ENCODE measurements around the gene ATP2C2.

ATP2C2 gene

DNA sequence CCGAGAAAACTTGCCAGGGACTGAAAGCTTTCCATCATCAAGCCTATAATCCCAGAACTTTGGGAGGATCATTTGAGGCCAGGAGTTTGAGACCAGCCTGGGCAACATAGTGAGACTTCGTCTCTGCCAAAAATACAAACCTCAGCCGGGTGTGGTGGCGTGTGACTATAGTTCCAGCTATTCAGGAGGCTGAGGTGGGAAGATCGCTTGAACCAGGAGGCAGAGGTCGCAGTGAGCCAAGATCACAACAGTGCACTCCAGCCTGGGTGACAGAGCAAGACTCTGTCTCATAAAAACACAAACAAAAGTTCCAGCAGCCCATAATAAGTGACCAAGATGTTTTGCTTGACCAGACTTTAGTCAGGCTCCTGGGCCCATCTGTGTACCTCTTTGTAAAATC, 134.2 kb downstream of the ATP2C2 start:
- Histone ChIP-seq H3K9me3 (ENCODE audit: control insufficient read depth, insufficient read depth, low read depth, low read length) (no peaks in the 10 kb centered on the region), H3K36me3 (ENCODE audit: control insufficient read depth in 2 of 2, insufficient read depth in 1 of 2, low read length in 2 of 2) (peaks cover 0 to 15% of the 10 kb centered on the region in 2 experiments; a peak in 2 of 3 replicates), H3K27ac (ENCODE audit: extremely low read depth, low read depth, low read length) (no peak overlapping the region), H3K4me3 (ENCODE audit: low read depth, low read length) (no peak overlapping the region), H3K4me1 (ENCODE audit: control insufficient read depth, insufficient read depth, low read length) (peaks cover 10% of the 10 kb centered on the region)
- TF ChIP-seq ZNF473 (tag by site-specific recombination; IDR thresholded peaks at IDR 0.05) (no peak), ZNF626 (tag by site-specific recombination; IDR thresholded peaks at IDR 0.05) (no peak), ZNF121 (tag by site-specific recombination; IDR thresholded peaks at IDR 0.05) (no peak), ZNF830 (tag by site-specific recombination; IDR thresholded peaks at IDR 0.05; ENCODE audit: low read depth) (no peak), KLF17 (tag by site-specific recombination; IDR thresholded peaks at IDR 0.05) (no peak), SP7 (tag by site-specific recombination; IDR thresholded peaks at IDR 0.05) (no peak), ZNF558 (tag by site-specific recombination; IDR thresholded peaks at IDR 0.05) (no peak)
- ChIA-PET CTCF (interaction anchor here (1.7 to 1.9 kb wide), 3 partner anchors 8 to 236 kb away, joined by 5 to 6 read pairs (median 5); no protein-coding TSS in a partner anchor), POLR2A (no interaction called here)

DNA sequence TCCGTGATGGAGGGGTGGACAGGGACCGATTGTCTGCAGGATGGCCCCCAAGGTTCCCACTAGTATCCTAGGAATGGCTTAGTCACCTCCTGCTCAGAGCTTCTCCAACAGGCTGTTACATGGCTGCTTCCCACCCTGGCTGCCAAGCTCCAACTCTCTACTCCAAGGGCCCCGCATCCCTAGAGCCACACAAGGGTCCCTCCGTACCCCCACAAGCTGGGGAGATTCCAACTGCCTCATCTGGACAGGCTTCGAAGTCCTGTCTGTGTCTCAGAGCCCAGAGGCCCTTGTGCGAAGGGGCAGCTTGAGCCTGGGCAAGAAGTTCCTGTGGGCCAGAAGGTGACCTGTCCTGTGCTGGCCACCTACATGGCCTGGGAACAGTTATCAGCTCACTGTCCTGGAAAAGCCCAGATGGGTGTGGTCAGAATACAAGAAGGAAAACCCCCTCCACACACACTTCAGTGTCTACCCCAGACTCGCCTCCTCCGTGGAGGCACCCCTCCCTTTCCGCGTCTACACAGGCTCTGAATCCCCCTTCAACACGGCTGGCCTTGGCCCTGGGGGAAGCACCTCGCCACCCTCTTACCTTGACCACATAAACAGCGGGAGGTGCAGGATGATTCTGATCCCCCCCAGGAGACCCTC, 135.5 kb downstream of the ATP2C2 start:
- TF ChIP-seq, protein P1, sequence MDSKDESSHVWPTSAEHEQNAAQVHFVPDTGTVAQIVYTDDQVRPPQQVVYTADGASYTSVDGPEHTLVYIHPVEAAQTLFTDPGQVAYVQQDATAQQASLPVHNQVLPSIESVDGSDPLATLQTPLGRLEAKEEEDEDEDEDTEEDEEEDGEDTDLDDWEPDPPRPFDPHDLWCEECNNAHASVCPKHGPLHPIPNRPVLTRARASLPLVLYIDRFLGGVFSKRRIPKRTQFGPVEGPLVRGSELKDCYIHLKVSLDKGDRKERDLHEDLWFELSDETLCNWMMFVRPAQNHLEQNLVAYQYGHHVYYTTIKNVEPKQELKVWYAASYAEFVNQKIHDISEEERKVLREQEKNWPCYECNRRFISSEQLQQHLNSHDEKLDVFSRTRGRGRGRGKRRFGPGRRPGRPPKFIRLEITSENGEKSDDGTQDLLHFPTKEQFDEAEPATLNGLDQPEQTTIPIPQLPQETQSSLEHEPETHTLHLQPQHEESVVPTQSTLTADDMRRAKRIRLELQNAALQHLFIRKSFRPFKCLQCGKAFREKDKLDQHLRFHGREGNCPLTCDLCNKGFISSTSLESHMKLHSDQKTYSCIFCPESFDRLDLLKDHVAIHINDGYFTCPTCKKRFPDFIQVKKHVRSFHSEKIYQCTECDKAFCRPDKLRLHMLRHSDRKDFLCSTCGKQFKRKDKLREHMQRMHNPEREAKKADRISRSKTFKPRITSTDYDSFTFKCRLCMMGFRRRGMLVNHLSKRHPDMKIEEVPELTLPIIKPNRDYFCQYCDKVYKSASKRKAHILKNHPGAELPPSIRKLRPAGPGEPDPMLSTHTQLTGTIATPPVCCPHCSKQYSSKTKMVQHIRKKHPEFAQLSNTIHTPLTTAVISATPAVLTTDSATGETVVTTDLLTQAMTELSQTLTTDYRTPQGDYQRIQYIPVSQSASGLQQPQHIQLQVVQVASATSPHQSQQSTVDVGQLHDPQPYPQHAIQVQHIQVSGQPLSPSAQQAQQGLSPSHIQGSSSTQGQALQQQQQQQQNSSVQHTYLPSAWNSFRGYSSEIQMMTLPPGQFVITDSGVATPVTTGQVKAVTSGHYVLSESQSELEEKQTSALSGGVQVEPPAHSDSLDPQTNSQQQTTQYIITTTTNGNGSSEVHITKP (tag by site-specific recombination; IDR thresholded peaks at IDR 0.05): peak; percentile 51
- no peak for TF ChIP-seq ZNF473 (tag by site-specific recombination; IDR thresholded peaks at IDR 0.05)
- TF ChIP-seq ZNF398 (tag by site-specific recombination; IDR thresholded peaks at IDR 0.05): peak; percentile 90; the same call in 1 of the 2 replicates
- no peak for TF ChIP-seq HOXA7 (CRISPR knock-in tag; IDR thresholded peaks at IDR 0.05; ENCODE audit: borderline replicate concordance)
- Histone ChIP-seq H3K27ac (ENCODE audit: extremely low read depth, low read depth, low read length) (no peak overlapping the region), H3K4me1 (ENCODE audit: control insufficient read depth, insufficient read depth, low read length) (peaks cover 10% of the 10 kb centered on the region), H3K4me3 (ENCODE audit: low read depth, low read length) (peak overlapping the region; percentile 87), H3K36me3 (ENCODE audit: control insufficient read depth in 2 of 2, insufficient read depth in 1 of 2, low read length in 2 of 2) (peaks cover 0 to 6% of the 10 kb centered on the region in 2 experiments; a peak in 2 of 3 replicates), H3K9me3 (ENCODE audit: control insufficient read depth, insufficient read depth, low read depth, low read length) (no peaks in the 10 kb centered on the region)
- POLR2A ChIA-PET: interaction anchor here (0.6 kb wide), 1 partner anchor 730 kb away, joined by 8 read pairs; no protein-coding TSS in a partner anchor
- CTCF ChIA-PET: interaction anchor here (1.6 to 12.1 kb wide), 6 partner anchors 9 to 235 kb away, joined by 4 to 137 read pairs (median 6); partner anchors contain the start of gene COTL1

DNA sequence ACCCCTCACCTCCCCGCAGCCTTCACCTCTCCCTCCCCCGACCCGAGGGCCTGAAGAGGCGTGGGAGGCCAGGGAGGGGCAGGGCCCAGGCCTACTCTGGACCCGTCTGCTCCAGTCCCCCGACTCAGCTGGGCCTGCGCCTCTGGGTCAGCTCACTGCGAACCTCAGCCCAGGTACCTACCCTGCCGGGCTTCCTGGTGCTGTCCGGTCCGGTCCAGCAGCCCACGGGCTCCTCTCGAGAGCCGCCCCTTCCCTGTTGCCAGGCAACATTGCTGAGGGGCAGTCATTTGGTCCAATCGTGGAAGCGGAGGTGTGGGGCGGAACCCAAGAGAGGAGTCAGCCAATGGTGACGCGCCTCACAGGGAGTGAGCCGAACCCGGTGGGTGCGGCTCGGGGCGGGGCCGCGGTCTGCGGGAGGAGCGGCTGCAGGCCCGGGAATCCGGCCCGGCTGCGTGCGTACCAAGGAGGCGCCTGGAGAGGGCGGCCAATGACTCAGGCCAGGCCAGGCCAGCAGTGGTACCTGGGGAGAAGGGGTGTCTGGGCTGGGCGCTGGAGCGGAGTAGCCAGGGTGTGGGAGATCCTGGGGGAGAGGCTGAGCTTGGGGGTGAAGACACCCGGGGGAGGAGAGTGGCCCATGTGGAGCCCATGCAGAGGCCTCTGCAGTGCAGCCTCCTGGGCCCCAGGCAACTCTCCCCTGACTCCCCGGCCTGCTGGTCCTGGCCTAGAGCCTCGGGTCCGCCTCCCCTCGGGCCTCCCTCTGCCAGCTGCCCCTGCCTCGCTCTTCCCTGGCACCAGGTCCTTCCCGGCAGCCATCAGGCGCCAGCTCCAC, 136.3 kb downstream of the ATP2C2 start, which contains the start of gene MEAK7:
TSS of gene MEAK7 (minus strand) at position 240 of the 829 bp plus-strand sequence. CDS start 6,573 bp downstream, outside the sequence.
- POLR2A ChIA-PET: interaction anchor here (0.5 to 0.6 kb wide), 2 partner anchors 247 to 730 kb away, joined by 3 to 8 read pairs; no protein-coding TSS in a partner anchor
- no peaks in the 10 kb centered on the region for H3K9me3 ChIP-seq (ENCODE audit: control insufficient read depth, insufficient read depth, low read depth, low read length)
- peaks cover 0 to 5% of the 10 kb centered on the region in 2 experiments; a peak in 2 of 3 replicates for H3K36me3 ChIP-seq (ENCODE audit: control insufficient read depth in 2 of 2, insufficient read depth in 1 of 2, low read length in 2 of 2)
- peak within 1 kb of the TSS; percentile 87 for H3K4me3 ChIP-seq (ENCODE audit: low read depth, low read length)
- H3K27ac ChIP-seq (ENCODE audit: extremely low read depth, low read depth, low read length): peak within 1 kb of the TSS; percentile 42; the same call in 1 of the 2 replicates
- H3K4me1 ChIP-seq (ENCODE audit: control insufficient read depth, insufficient read depth, low read length): peaks cover 10% of the 10 kb centered on the region
- CTCF ChIA-PET: interaction anchor here (0.5 to 12.1 kb wide), 17 partner anchors 10 to 471 kb away, joined by 3 to 137 read pairs (median 7); partner anchors contain the start of gene COTL1
- TF ChIP-seq KLF9 (tag by site-specific recombination; IDR thresholded peaks at IDR 0.05; ENCODE audit: low read depth): peak; percentile 99
- no peak for TF ChIP-seq SALL2 (tag by site-specific recombination; IDR thresholded peaks at IDR 0.05; ENCODE audit: borderline replicate concordance)
- TF ChIP-seq TCF7L2 (IDR thresholded peaks at IDR 0.05; ENCODE audit: borderline replicate concordance, low read depth, low read length): no peak
- no peak for TF ChIP-seq ZNF132 (tag by site-specific recombination; IDR thresholded peaks at IDR 0.05; ENCODE audit: borderline replicate concordance)
- TF ChIP-seq ZNF555 (tag by site-specific recombination; conservative IDR thresholded peaks at IDR 0.05): no peak
- no peak for TF ChIP-seq ZBTB44 (tag by site-specific recombination; IDR thresholded peaks at IDR 0.05)
- TF ChIP-seq ZXDB (tag by site-specific recombination; IDR thresholded peaks at IDR 0.05): peak; percentile 87
- TF ChIP-seq KLF17 (tag by site-specific recombination; IDR thresholded peaks at IDR 0.05): no peak
- TF ChIP-seq ZNF747 (tag by site-specific recombination; IDR thresholded peaks at IDR 0.05): no peak
- TF ChIP-seq ZNF558 (tag by site-specific recombination; IDR thresholded peaks at IDR 0.05): no peak

Measured in HEK293 (cell line).